NOMO-1 treated with dmso at 0.1 percent for 144 hours (cell line): ENCODE measurements around the gene ITFG2.
"Not testable (repeated sequence)": the region's sequence is repeated elsewhere in the genome, so short reads cannot be mapped to it uniquely, and the experiment has no call there.

Experiments used
- DNase-seq: peaks from one replicate; lab custom pipeline; 2025; ENCODE audit not compliant: unreplicated experiment; lab: John Stamatoyannopoulos, UW

Gene ITFG2

GRCh38 chr12:2812290-2813213 lies at the start of gene ITFG2:
Gene ITFG2, plus strand, starts transcription at chr12:2812668. Its CDS starts 93 bp downstream, at chr12:2812761.
- DNase-seq: peak; percentile 98

GRCh38 chr12:2764398-2764797 lies 48.1 kb upstream of the ITFG2 start:
- DNase-seq: no peak

GRCh38 chr12:2765052-2765451 lies 47.4 kb upstream of the ITFG2 start:
- DNase-seq: no peak

GRCh38 chr12:2765608-2766007 lies 46.9 kb upstream of the ITFG2 start:
- no peak for DNase-seq

GRCh38 chr12:2768224-2768961 lies 44.1 kb upstream of the ITFG2 start:
- no peak for DNase-seq

GRCh38 chr12:2769866-2770533 lies 42.5 kb upstream of the ITFG2 start:
- no peak for DNase-seq

- not testable (repeated sequence) for DNase-seq
These were observed 41.9 kb upstream of the ITFG2 start for GRCh38 chr12:2770544-2770943.

GRCh38 chr12:2772370-2772769 lies 40.1 kb upstream of the ITFG2 start:
- no peak for DNase-seq

- no peak for DNase-seq
These were observed 39.1 kb upstream of the ITFG2 start for GRCh38 chr12:2773199-2773875.

GRCh38 chr12:2775431-2775830 lies 37.0 kb upstream of the ITFG2 start:
- DNase-seq: no peak

- no peak for DNase-seq
These were observed 36.2 kb upstream of the ITFG2 start for GRCh38 chr12:2776129-2776806.

- DNase-seq: no peak
These were observed 33.2 kb upstream of the ITFG2 start for GRCh38 chr12:2779281-2779680.

GRCh38 chr12:2783936-2784600 lies 28.4 kb upstream of the ITFG2 start:
- peak; percentile 2 for DNase-seq

GRCh38 chr12:2785017-2785416 lies 27.5 kb upstream of the ITFG2 start:
- DNase-seq: no peak

- DNase-seq: no peak
These were observed 21.4 kb upstream of the ITFG2 start for GRCh38 chr12:2791089-2791488.

- DNase-seq: no peak
These were observed 19.6 kb upstream of the ITFG2 start for GRCh38 chr12:2792671-2793500.

- no peak for DNase-seq
These were observed 18.9 kb upstream of the ITFG2 start for GRCh38 chr12:2793561-2793960.

GRCh38 chr12:2794191-2794735 lies 18.2 kb upstream of the ITFG2 start:
- DNase-seq: peak; percentile 36
